ENCODE results near the gene ILDR2.

Gene ILDR2, protein sequence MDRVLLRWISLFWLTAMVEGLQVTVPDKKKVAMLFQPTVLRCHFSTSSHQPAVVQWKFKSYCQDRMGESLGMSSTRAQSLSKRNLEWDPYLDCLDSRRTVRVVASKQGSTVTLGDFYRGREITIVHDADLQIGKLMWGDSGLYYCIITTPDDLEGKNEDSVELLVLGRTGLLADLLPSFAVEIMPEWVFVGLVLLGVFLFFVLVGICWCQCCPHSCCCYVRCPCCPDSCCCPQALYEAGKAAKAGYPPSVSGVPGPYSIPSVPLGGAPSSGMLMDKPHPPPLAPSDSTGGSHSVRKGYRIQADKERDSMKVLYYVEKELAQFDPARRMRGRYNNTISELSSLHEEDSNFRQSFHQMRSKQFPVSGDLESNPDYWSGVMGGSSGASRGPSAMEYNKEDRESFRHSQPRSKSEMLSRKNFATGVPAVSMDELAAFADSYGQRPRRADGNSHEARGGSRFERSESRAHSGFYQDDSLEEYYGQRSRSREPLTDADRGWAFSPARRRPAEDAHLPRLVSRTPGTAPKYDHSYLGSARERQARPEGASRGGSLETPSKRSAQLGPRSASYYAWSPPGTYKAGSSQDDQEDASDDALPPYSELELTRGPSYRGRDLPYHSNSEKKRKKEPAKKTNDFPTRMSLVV

GRCh38 chr1:166975361-166976129, at the start of gene ILDR2:
TSS of gene ILDR2 (minus strand) at chr1:166975540. CDS start at chr1:166975268, 272 bp downstream.
- peak within 1 kb of the TSS; percentile 76 for H3K4me3 ChIP-seq (ENCODE audit: low read length)
- no peak for TF ChIP-seq EZH2phosphoT487 (IDR thresholded peaks at IDR 0.05; ENCODE audit: low read length)
- no peak for TF ChIP-seq CTCF (IDR thresholded peaks at IDR 0.05; ENCODE audit: low read length)
- no peak for TF ChIP-seq EZH2 (optimal IDR thresholded peaks at IDR 0.05; ENCODE audit: low read depth, low read length)
- no peaks in the 10 kb centered on the region for H3K36me3 ChIP-seq (replicated peaks; ENCODE audit: insufficient read depth, low read length)
- peak; percentile 79 for DNase-seq
- peaks cover 9% of the 10 kb centered on the region for H3F3A ChIP-seq (ENCODE audit: insufficient read depth, low read length)
- peaks cover 17% of the 10 kb centered on the region for H3K27me3 ChIP-seq (replicated peaks; ENCODE audit: insufficient read depth, low read length)
- peak within 1 kb of the TSS; percentile 86 for H2AFZ ChIP-seq (ENCODE audit: low read length)
- H3K9me3 ChIP-seq (replicated peaks; ENCODE audit: insufficient read depth, low read length): no peaks in the 10 kb centered on the region
- H4K20me1 ChIP-seq (ENCODE audit: insufficient read depth, low read length): no peaks in the 10 kb centered on the region
- H3K4me2 ChIP-seq (ENCODE audit: low read depth, low read length): peak within 1 kb of the TSS; percentile 89
- H3K79me2 ChIP-seq (ENCODE audit: low read length): no peaks in the 10 kb centered on the region
- no peaks in the 10 kb centered on the region for H3K9me2 ChIP-seq (replicated peaks; ENCODE audit: insufficient read depth, low read length)
- H3K9ac ChIP-seq (ENCODE audit: low read length): peak within 1 kb of the TSS; percentile 52; the same call in 1 of the 2 replicates
- H3K27ac ChIP-seq (ENCODE audit: low read length): no peak within 1 kb of the TSS
- peaks cover 12% of the 10 kb centered on the region; the same call in 1 of the 2 replicates for H3K4me1 ChIP-seq (ENCODE audit: low read length)

DNA sequence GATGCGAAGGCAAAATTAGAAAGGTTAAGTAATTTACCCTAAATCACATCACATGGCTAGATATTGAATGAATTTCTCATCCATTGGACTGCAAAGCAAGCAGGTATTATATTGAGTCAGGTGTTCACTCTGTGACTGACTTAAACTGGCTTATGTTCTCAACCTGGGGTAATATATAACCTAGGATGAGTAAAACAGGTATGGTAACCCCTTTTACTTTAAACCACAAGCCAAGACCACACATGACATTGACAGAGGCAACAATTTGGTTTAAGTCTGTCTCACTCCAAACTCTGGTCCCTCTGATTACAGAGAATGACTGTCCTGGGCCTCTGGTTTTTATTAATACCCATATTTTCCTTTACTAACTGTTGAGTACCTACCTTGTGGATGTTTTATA, 47.0 kb upstream of the ILDR2 start:
- Histone ChIP-seq H3K27me3 (replicated peaks; ENCODE audit: insufficient read depth, low read length) (no peaks in the 10 kb centered on the region), H2AFZ (ENCODE audit: low read length) (no peak overlapping the region), H3K79me2 (ENCODE audit: low read length) (no peaks in the 10 kb centered on the region), H3K27ac (ENCODE audit: low read length) (no peak overlapping the region), H3K9me2 (replicated peaks; ENCODE audit: insufficient read depth, low read length) (no peaks in the 10 kb centered on the region), H3K9ac (ENCODE audit: low read length) (no peak overlapping the region), H3K9me3 (replicated peaks; ENCODE audit: insufficient read depth, low read length) (no peaks in the 10 kb centered on the region), H3F3A (ENCODE audit: insufficient read depth, low read length) (no peaks in the 10 kb centered on the region), H3K4me2 (ENCODE audit: low read depth, low read length) (no peak overlapping the region), H4K20me1 (ENCODE audit: insufficient read depth, low read length) (no peaks in the 10 kb centered on the region), H3K4me1 (ENCODE audit: low read length) (0 out of 2 replicates have a peak, but pooled peaks cover 3% of the 10 kb centered on the region), H3K36me3 (replicated peaks; ENCODE audit: insufficient read depth, low read length) (no peaks in the 10 kb centered on the region), H3K4me3 (ENCODE audit: low read length) (no peak overlapping the region)
- no peak for DNase-seq
- TF ChIP-seq EZH2phosphoT487 (IDR thresholded peaks at IDR 0.05; ENCODE audit: low read length) (no peak), EZH2 (optimal IDR thresholded peaks at IDR 0.05; ENCODE audit: low read depth, low read length) (no peak), CTCF (IDR thresholded peaks at IDR 0.05; ENCODE audit: low read length) (no peak)

DNA sequence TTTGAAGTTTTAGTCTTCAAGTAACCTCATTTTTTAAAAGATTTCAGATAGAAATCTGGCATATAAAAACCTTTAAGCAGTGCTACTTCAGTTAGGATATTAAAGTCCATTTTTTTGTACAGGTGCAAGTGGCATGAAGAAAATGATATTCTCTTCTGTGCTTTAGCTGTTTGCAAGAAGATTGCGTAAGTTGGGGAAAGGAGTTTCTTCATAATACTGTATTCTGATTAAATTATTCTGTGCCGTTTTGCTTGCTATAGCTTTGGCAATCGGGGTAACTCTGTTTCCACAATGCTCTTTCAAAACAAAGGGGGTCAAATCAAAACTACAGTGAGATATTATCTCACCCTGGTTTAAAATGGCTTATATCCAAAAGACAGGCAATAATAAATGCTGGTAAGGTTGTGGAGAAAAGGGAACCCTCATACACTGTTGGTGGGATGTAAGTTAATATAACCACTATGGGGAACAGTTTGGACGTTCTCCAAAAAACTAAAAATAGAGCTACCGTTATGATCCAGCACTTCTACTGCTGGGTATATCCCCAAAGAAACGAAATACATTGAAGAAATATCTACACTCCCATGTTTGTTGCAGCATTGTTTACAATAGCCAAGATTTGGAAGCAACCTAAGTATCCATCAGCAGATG, 40.9 kb upstream of the ILDR2 start:
- Histone ChIP-seq H3F3A (ENCODE audit: insufficient read depth, low read length) (no peaks in the 10 kb centered on the region), H3K36me3 (replicated peaks; ENCODE audit: insufficient read depth, low read length) (no peaks in the 10 kb centered on the region), H3K4me3 (ENCODE audit: low read length) (no peak overlapping the region), H4K20me1 (ENCODE audit: insufficient read depth, low read length) (no peaks in the 10 kb centered on the region), H2AFZ (ENCODE audit: low read length) (no peak overlapping the region), H3K79me2 (ENCODE audit: low read length) (no peaks in the 10 kb centered on the region), H3K9ac (ENCODE audit: low read length) (no peak overlapping the region), H3K9me3 (replicated peaks; ENCODE audit: insufficient read depth, low read length) (no peaks in the 10 kb centered on the region), H3K27me3 (replicated peaks; ENCODE audit: insufficient read depth, low read length) (no peaks in the 10 kb centered on the region), H3K4me2 (ENCODE audit: low read depth, low read length) (no peak overlapping the region), H3K9me2 (replicated peaks; ENCODE audit: insufficient read depth, low read length) (no peaks in the 10 kb centered on the region), H3K27ac (ENCODE audit: low read length) (no peak overlapping the region), H3K4me1 (ENCODE audit: low read length) (no peaks in the 10 kb centered on the region)
- no peak for TF ChIP-seq EZH2 (optimal IDR thresholded peaks at IDR 0.05; ENCODE audit: low read depth, low read length)
- no peak for TF ChIP-seq EZH2phosphoT487 (IDR thresholded peaks at IDR 0.05; ENCODE audit: low read length)
- TF ChIP-seq CTCF (IDR thresholded peaks at IDR 0.05; ENCODE audit: low read length): no peak
- no peak for DNase-seq
